Measurements from ENCODE around the gene NRGN.
A peak's percentile ranks its signal among the peaks of the same experiment; 100 is the strongest.
"Not testable (repeated sequence)": the region's sequence is repeated elsewhere in the genome, so short reads cannot be mapped to it uniquely, and the experiment has no call there.

Gene NRGN

GRCh38 chr11:124757320-124757719 is 17.6 kb downstream of the NRGN start:
- DNase-seq: no peak

DNA sequence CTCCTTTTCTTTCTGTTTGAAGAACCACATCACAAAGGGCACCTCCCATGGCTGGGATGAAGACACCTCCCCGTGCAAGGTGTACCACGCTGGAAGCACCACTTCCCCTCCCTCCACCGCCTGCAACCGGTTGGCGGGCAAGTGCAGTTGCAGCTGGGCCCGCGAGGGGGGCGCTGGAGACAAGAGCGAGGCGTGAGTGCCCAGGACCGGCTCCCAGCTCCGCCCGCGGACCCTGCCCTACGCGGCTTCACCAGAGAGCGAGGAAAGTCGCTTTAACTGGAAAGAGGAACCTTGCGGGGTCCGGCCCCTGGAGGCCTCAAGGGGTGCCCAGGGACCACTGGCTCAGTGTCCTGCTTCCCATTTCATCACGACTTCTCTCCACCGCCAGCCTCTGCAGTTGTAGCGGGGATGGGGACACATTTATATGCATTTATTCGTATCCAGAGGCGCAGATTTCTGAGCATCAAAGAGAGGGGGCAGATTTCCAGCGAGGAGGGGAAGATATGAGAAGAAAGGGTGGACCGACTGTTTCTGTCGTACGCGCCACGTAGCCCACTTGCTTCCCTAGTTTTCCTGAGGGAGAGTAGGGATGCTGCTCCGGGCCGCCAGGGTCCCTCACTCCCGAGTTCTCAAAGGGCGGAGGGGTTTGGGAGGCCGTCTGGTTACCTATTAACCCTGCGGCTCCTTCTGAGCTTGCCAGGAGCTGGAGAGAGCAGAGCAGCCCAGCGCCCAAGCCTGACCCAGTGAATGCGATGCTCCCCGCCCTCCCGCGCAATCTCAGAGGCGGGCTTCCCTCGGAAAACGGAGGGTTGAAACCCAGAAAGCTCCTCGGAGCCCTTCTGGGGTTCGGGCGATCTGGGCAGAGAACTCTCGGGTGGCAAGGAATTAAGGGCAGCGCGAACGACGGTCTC is 18.9 kb downstream of the NRGN start:
- peak in 38 of 51 donors; percentile 14 to 79 (median 42) for DNase-seq

- no peak for DNase-seq
Observed at GRCh38 chr11:124759266-124760204, 19.8 kb downstream of the NRGN start.

DNA sequence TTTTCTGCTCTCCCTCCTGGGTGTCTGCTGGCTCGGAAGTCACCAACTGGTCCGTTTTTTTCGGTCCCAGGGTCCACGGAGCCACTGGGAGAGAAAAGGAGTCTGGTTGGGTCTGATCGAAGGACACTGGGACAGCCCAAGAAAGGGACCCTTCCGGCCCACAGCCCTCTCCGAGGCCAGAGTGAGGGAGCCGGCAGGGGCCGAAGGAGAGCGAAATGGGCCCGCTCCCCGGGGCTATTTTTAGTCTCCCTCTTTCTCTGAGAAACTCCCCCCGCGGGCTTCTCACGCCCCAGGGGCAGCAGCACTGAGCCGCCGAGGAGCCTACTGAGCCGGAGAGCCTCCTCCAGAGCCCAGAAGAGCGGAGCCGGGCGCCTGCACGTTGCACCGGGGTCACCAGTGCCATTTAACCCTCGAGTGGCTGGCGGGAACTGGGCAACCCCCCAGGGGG is 20.5 kb downstream of the NRGN start:
- no peak for DNase-seq

GRCh38 chr11:124760806-124761205 is 21.1 kb downstream of the NRGN start:
- DNase-seq: no peak

GRCh38 chr11:124761301-124762104 is 21.8 kb downstream of the NRGN start:
- DNase-seq: no peak

- DNase-seq: no peak
Observed at GRCh38 chr11:124762105-124762623, 22.4 kb downstream of the NRGN start, which contains the start of gene ESAM. ESAM (minus strand) TSS chr11:124762290; CDS start chr11:124762154, 136 bp downstream.

DNA sequence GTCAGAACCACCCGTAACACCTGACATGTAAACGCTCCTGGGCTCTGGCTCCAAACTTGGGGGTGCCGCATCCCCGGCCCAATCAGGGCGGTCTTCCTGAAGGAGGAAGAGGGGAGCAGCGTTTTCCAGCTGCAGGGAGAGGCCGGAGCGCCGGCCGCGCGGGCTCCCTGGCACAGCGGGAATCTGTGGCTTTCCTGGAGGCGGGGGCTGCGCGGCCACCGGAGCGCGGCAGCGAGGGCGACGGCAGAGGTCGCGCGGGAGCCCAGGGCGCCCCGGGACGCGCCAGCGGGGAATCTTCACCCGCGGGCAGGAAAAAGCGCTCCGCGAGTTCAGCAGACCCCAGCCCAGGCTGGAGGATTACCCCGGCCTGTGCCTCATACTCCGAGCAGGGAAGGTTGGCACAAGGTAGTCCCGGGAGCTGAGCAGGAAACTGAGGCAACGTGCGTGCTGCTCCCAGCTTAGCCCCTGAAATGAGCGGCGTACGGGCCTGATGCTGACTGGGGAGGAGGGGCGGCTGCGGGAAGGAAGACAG is 22.9 kb downstream of the NRGN start:
- no peak for DNase-seq

- DNase-seq: peak in 39 of 51 donors; percentile 8 to 76 (median 42)
Observed at GRCh38 chr11:124763156-124763947, 23.6 kb downstream of the NRGN start.

DNA sequence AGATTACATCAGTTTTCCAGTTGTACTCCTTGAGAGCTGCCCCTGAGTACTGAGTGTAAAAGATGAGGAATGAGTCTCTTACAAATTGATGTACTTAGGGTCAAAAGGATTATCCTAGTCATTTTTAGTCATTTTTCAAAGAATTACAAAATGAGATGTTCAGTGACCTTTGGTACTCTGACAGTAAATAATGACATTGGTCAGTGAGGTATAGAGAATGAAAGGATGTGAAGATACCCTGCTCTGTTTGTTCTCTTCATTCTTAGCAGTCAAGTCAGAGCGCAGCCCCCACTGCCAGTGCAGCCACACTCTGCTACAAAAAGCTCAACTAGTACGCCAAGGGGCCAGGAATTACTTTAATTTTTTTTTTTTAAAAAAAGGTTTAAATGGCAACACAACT is 26.4 kb downstream of the NRGN start:
- no peak for DNase-seq

DNA sequence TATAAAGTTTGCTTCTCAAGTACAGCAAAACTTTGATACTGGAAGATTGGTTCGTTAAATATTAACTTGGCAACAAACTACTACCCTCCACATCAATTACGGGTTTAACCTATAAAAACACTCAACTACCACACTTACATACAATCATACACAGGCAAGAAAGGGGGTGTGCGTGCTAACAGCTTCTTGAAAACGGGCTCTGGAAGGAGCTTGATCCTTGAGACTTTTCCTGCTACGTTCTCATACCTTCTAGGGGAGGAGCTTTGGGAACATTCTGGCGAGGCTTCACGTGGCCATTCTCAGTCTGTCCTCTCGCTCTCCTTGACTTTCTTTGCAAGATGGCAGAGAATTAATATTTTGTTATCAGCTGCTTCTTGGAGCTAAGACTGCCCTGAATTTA is 29.2 kb downstream of the NRGN start:
- DNase-seq: no peak

DNA sequence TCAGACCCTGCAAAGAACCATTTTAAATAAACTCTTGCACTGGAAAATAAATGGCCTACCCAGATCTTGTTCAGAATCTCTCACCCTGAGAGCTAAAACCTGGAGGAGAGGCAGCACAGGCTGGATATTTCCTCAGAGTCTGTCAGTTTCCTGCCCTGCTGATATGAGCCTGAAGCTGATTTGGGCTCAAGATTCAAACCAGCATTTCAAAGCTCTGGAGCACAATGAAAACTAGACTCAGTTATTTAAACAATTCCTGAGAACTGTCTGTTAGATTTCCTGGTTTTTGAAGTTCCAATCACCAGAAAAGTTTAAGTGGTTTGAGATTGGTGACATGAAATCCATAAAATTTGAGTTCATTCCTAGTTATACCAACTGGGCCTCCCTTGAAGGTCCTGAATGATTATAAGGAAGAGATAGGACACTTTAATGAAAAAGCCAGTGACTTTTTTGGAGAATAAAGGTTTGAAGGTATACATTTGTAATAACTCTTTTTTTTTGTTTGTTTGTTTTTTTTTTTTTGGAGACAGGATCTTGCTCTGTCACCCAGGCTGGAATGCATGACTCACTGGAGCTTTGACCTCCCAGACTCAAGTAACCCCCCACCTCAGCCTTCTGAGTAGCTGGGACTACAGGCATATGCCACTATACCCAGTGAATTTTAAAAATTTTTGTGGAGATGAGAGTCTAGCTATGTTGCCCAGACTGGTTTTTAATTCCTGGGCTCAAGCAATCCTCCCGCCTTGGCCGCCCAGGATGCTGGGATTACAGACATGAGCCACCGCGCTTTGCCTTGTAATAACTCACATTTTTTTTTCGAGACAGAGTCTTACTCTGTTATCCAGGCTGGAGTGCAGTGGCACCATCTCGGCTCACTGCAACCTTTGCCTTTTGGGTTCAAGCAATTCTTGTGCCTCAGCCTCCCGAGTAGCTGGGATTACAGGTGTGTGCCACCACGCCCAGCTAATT is 30.3 kb downstream of the NRGN start:
- no peak for DNase-seq

- not testable (repeated sequence) for DNase-seq
Observed at GRCh38 chr11:124770959-124771358, 31.2 kb downstream of the NRGN start.

GRCh38 chr11:124776865-124777645 is 37.3 kb downstream of the NRGN start:
- no peak for DNase-seq

DNA sequence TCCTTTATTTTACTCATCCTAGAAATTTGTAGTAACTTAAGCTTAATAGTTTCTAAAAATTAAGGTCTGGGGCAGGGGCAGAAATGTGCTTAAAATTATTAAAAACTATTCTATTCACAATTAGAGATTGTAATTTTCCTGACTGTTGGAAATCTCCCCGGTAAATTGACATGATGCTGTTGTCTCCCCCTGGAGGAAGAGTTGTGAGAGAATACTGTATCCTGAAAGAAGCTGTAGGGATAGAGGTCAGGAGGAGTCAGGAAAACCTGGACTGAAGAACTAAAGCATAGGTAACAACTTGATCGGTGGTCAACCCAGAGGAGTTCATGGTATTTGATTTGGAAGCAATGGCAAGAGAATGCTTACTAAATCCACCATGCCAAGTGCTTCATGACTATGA is 38.5 kb downstream of the NRGN start:
- DNase-seq: no peak

GRCh38 chr11:124779568-124779967 is 39.8 kb downstream of the NRGN start:
- DNase-seq: no peak

DNA sequence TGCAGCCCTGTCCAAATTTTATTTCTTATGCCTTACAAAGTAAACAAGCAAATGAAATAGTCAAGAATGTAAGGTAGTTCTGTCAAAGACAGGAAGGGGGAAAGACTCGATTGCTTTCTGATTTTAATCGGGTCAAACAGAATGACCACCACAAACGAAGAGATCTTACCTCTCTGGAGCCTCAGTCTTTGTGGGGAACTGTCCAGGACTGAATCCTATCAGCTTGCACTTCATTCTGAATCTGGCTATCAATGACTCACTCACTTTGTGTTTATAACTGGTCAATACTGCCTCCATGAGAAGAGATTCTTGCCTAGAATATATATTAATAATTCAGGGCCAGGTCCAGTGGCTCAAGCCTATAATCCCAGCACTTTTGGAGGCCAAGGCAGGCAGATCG is 43.3 kb downstream of the NRGN start:
- DNase-seq: no peak

GRCh38 chr11:124784051-124784450 is 44.3 kb downstream of the NRGN start:
- no peak for DNase-seq
